GM12878 (cell line): Measurements from ENCODE around the gene SP3. TPM values are rescaled to one million over a fixed set of nuclear protein-coding genes. Genes with fewer than 3 reads are reported as not detected.

Experiments used
- ATAC-seq: fragments of 200-7000 bp; cut with Tn5 transposase; 3 replicates; pipeline ENCODE4 v1.9.1; 2020; ENCODE audit warnings: mild to moderate bottlenecking, moderate library complexity
- BruUV-seq: library from RNA; stranded (reverse); fragments of 400-500 nt; replicated peaks from 2 replicates; lab custom pipeline; 2021; lab: Mats Ljungman, UMichigan
- CTCF ChIA-PET: fragments of 300-600 bp; sonication (Branson Sonifier 250); formaldehyde crosslinking; extraction: SDS; loops from one replicate; lab custom pipeline; 2021; ENCODE audit warnings: inconsistent platforms; lab: Yijun Ruan, JAX
- POLR2A ChIA-PET: fragments of 350-600 bp; formaldehyde crosslinking; extraction: SDS; loops from one replicate; lab custom pipeline; 2021; ENCODE audit warnings: inconsistent platforms; lab: Charles Lee
- RAD21 ChIA-PET: fragments of 300-600 bp; sonication (Branson Sonifier 250); formaldehyde crosslinking; loops from one replicate; lab custom pipeline; 2023; ENCODE audit warnings: antibody characterized with exemption; ENCODE audit not compliant: unreplicated experiment; lab: Charles Lee
- SMC1A ChIA-PET: fragments of 300-600 bp; sonication (Branson Sonifier 250); formaldehyde crosslinking; loops from one replicate; lab custom pipeline; 2023; ENCODE audit not compliant: unreplicated experiment, uncharacterized antibody; lab: Charles Lee
- DNase-seq: peaks from one replicate; pipeline ENCODE4 v3.0.0-alpha.2; 2011; ENCODE audit warnings: low read depth, low spot score
- FAIRE-seq: peaks from 3 replicates; lab custom pipeline; 2011; peaks lifted over from hg19 to GRCh38; lab: Jason Lieb, UNC
- H2AFZ ChIP-seq: 2 replicates; pipeline ENCODE4 v1.6.0; 2011; ENCODE audit warnings: low read depth, low read length, control low read depth; ENCODE audit not compliant: control insufficient read depth
- H3K27ac ChIP-seq: 2 replicates; pipeline ENCODE4 v1.5.1; 2011; ENCODE audit warnings: control low read depth; ENCODE audit not compliant: control insufficient read depth, insufficient read depth
- H3K27me3 ChIP-seq, 2 experiments: replicated peaks in 1 of 2; 2 replicates each; pipeline versions ENCODE4 v1.6.0 to v1.6.1; 2011; ENCODE audit warnings: low read length in 1 of 2; ENCODE audit not compliant: control insufficient read depth in 2 of 2, insufficient read depth in 2 of 2
- H3K36me3 ChIP-seq, 2 experiments: 2 replicates each; pipeline ENCODE4 v1.5.1; 2011; ENCODE audit warnings: low read length in 1 of 2; ENCODE audit not compliant: control insufficient read depth in 2 of 2, insufficient read depth in 2 of 2
- H3K4me1 ChIP-seq: 2 replicates; pipeline ENCODE4 v1.6.1; 2011; ENCODE audit warnings: mild to moderate bottlenecking, low read length, moderate library complexity, mixed read lengths; ENCODE audit not compliant: control insufficient read depth, insufficient read depth
- H3K4me2 ChIP-seq: 2 replicates; pipeline ENCODE4 v1.6.0; 2011; ENCODE audit warnings: control low read depth; ENCODE audit not compliant: control insufficient read depth, insufficient read depth
- H3K4me3 ChIP-seq: fragments of 200-600 bp; sonication (generic); 2 replicates; pipeline ENCODE4 v1.5.1; 2016
- H3K79me2 ChIP-seq: 2 replicates; pipeline ENCODE4 v1.6.0; 2011; ENCODE audit warnings: low read length; ENCODE audit not compliant: control insufficient read depth, insufficient read depth
- H3K9ac ChIP-seq: 2 replicates; pipeline ENCODE4 v1.8.0; 2011; ENCODE audit warnings: low read length, control low read depth, mixed read lengths; ENCODE audit not compliant: control insufficient read depth, insufficient read depth
- H3K9me3 ChIP-seq: replicated peaks from 3 replicates; pipeline ENCODE4 v1.5.1; 2011; ENCODE audit warnings: mild to moderate bottlenecking, low read length; ENCODE audit not compliant: control insufficient read depth, insufficient read depth
- H4K20me1 ChIP-seq: 2 replicates; pipeline ENCODE4 v1.6.0; 2011; ENCODE audit not compliant: control insufficient read depth, insufficient read depth
- E2F8 ChIP-seq: fragments of 450-650 bp; IDR thresholded peaks from 2 replicates; pipeline ENCODE4 v1.6.1; 2018; ENCODE audit warnings: mild to moderate bottlenecking, low read depth, moderate library complexity; ENCODE audit not compliant: partially characterized antibody
- GATAD2B ChIP-seq: fragments of 450-650 bp; conservative IDR thresholded peaks from 2 replicates; pipeline ENCODE4 v1.6.1; 2017; ENCODE audit warnings: low read depth, mild to moderate bottlenecking, moderate library complexity
- IRF4 ChIP-seq: IDR thresholded peaks from 2 replicates; pipeline ENCODE4 v1.6.1; 2011; ENCODE audit warnings: low read depth, low read length
- JUNB ChIP-seq: IDR thresholded peaks from 2 replicates; pipeline ENCODE4 v1.6.1; 2016; ENCODE audit warnings: antibody characterized with exemption, mild to moderate bottlenecking
- KAT2A ChIP-seq: conservative IDR thresholded peaks from 2 replicates; pipeline ENCODE4 v1.6.1; 2011; ENCODE audit warnings: low read depth, low read length; ENCODE audit not compliant: control insufficient read depth
- MYC ChIP-seq: IDR thresholded peaks from 2 replicates; pipeline ENCODE4 v1.6.1; 2011; ENCODE audit warnings: mild to moderate bottlenecking, low read length, moderate library complexity, inconsistent platforms; ENCODE audit not compliant: insufficient read depth, insufficient replicate concordance, insufficient read length, severe bottlenecking
- POLR2A ChIP-seq: IDR thresholded peaks from 2 replicates; pipeline ENCODE4 v1.6.1; 2011; ENCODE audit warnings: low read depth, mild to moderate bottlenecking, low read length
- RCOR1 ChIP-seq: conservative IDR thresholded peaks from 2 replicates; pipeline ENCODE4 v1.6.1; 2012; ENCODE audit warnings: low read depth, low read length, improper control_type of control experiment
- RFX5 ChIP-seq: IDR thresholded peaks from 2 replicates; pipeline ENCODE4 v1.6.1; 2011; ENCODE audit warnings: low read depth, low read length, improper control_type of control experiment
- SKIL ChIP-seq: fragments of 450-650 bp; IDR thresholded peaks from 2 replicates; pipeline ENCODE4 v1.6.1; 2017; ENCODE audit warnings: mild to moderate bottlenecking, low read depth, inconsistent platforms; ENCODE audit not compliant: poor library complexity, severe bottlenecking
- WGBS: methylation state at CpG from one replicate; pipeline ENCODE4 v1.1.6; 2016; ENCODE audit warnings: low lambda C conversion rate; ENCODE audit not compliant: insufficient replicate concordance, insufficient coverage; ENCODE audit errors: missing lambda C conversion rate; 5-methylcytosine and 5-hydroxymethylcytosine counted together
- in situ Hi-C: fragments of 300-500 bp; cut with MboI; formaldehyde crosslinking; loops from 9 replicates; pipeline ENCODE4 v1.14.3; 2018; ENCODE audit warnings: mixed read lengths
- intact Hi-C: fragments of 100-400 bp; cut with micrococcal nuclease; formaldehyde crosslinking; loops from one replicate; pipeline ENCODE4 v1.14.2; 2022; ENCODE audit not compliant: unreplicated experiment
- polyA plus RNA-seq, 11 experiments: library from polyadenylated mRNA; depleted of rRNA in 4 of 11; unstranded in 6 of 11; stranded (reverse) in 5 of 11; fragments of >200 nt; fragmentation: Nextera tagmentation in 4 of 11; fragmentation: Illumina TruSeq in 1 of 11; extraction: Ambion mirVana in 4 of 11; extraction: Trizol in 1 of 11; gene quantifications; 1 replicate in 1 of 11; 2 replicates in 10 of 11; pipeline versions ENCODE4 v1.2.1 to v1.2.3, GENCODE V29; 2011 to 2016; ENCODE audit warnings: inconsistent platforms in 2 of 11, missing spikeins in 2 of 11, low read depth in 1 of 11
- total RNA-seq, 4 experiments: library from RNA; depleted of rRNA in 3 of 4; stranded (reverse); fragments of >200 nt in 3 of 4; fragmentation: Illumina TruSeq in 1 of 4; extraction: Trizol in 1 of 4; gene quantifications; 2 replicates each; pipeline versions ENCODE4 v1.2.1 to v1.2.3, GENCODE V29; 2013 to 2021
- TF ChIP-seq, protein P1 (sequence below): IDR thresholded peaks from 2 replicates; pipeline ENCODE4 v1.6.1; 2012; ENCODE audit warnings: mild to moderate bottlenecking, low read depth, low read length

Gene SP3
- total and polyA plus RNA-seq, 10 of the 15 experiments (the other 5 are each of a cell fraction or from before 2014, with no cell fraction given), result 9.9 to 87.6 (median 52.4) TPM

DNA sequence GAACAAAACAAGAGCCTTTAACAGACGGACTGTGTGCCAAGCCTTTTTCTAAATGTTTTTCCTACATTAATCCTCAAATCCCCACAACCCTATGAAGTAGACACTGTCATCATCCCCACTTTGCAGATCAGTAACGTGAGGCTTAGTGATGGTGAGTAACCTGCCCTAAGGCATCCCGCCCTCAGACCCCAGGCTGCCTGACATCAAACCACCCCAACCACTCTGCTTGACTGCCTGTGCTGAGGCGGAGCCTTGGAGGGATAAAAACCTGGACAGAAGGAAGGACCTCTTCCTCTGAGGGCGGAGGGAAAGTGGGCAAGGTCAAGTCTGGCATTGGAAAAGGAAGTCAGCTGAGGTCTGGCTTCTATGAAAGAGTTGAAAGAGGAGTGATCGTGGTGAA, 104.6 kb downstream of the SP3 start:
- no peak for FAIRE-seq
- in situ Hi-C loops, result no loop called here
- no peak for ATAC-seq

More for the DNA sequence above, 104.6 kb downstream of the SP3 start:
- Histone ChIP-seq H3K79me2 (no peaks in the 10 kb centered on the region), H3K4me3 (no peak overlapping the region), H4K20me1 (no peaks in the 10 kb centered on the region), H2AFZ (no peak overlapping the region), H3K27ac (no peak overlapping the region), H3K36me3 (no peaks in the 10 kb centered on the region), H3K4me1 (peaks cover 8% of the 10 kb centered on the region), H3K9me3 (no peaks in the 10 kb centered on the region), H3K9ac (no peak overlapping the region), H3K27me3 (no peaks in the 10 kb centered on the region), H3K4me2 (no peak overlapping the region)
- ChIA-PET SMC1A (no interaction called here), POLR2A (no interaction called here), CTCF (no interaction called here), RAD21 (no interaction called here)
- WGBS, result 45% methylated on average over 6 of the region's 6 CpGs
- no peak for TF ChIP-seq KAT2A
- TF ChIP-seq POLR2A, result no peak
- TF ChIP-seq RFX5, result no peak
- TF ChIP-seq RCOR1, result no peak
- TF ChIP-seq, protein P1, sequence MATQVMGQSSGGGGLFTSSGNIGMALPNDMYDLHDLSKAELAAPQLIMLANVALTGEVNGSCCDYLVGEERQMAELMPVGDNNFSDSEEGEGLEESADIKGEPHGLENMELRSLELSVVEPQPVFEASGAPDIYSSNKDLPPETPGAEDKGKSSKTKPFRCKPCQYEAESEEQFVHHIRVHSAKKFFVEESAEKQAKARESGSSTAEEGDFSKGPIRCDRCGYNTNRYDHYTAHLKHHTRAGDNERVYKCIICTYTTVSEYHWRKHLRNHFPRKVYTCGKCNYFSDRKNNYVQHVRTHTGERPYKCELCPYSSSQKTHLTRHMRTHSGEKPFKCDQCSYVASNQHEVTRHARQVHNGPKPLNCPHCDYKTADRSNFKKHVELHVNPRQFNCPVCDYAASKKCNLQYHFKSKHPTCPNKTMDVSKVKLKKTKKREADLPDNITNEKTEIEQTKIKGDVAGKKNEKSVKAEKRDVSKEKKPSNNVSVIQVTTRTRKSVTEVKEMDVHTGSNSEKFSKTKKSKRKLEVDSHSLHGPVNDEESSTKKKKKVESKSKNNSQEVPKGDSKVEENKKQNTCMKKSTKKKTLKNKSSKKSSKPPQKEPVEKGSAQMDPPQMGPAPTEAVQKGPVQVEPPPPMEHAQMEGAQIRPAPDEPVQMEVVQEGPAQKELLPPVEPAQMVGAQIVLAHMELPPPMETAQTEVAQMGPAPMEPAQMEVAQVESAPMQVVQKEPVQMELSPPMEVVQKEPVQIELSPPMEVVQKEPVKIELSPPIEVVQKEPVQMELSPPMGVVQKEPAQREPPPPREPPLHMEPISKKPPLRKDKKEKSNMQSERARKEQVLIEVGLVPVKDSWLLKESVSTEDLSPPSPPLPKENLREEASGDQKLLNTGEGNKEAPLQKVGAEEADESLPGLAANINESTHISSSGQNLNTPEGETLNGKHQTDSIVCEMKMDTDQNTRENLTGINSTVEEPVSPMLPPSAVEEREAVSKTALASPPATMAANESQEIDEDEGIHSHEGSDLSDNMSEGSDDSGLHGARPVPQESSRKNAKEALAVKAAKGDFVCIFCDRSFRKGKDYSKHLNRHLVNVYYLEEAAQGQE, result no peak
- TF ChIP-seq SKIL, result no peak
- no peak for TF ChIP-seq JUNB
- no peak for TF ChIP-seq MYC
- TF ChIP-seq E2F8, result no peak
- TF ChIP-seq GATAD2B, result no peak
- no peak for TF ChIP-seq IRF4
- intact Hi-C loops, result no loop called here
- DNase-seq, result no peak
- no TSS peak for BruUV-seq
